HG02763 (cell line): Measurements from ENCODE around the gene ASF1B.

ENCODE experiments used
- ATAC-seq: cut with Tn5 transposase; IDR thresholded peaks from one replicate; pipeline ENCODE4 v1.9.1; 2021; ENCODE audit warnings: mild to moderate bottlenecking, moderate library complexity; ENCODE audit not compliant: unreplicated experiment

Gene ASF1B

GRCh38 chr19:14139944-14140343 is 3.6 kb upstream of the ASF1B start:
- no peak for ATAC-seq

- ATAC-seq: no peak
These were observed 2.3 kb upstream of the ASF1B start for GRCh38 chr19:14138576-14139265.

- ATAC-seq: no peak
These were observed 342 bp downstream of the ASF1B start for GRCh38 chr19:14135985-14136508.

- no peak for ATAC-seq
These were observed 1.0 kb downstream of the ASF1B start for GRCh38 chr19:14135355-14135754.

GRCh38 chr19:14127929-14128509 is 8.4 kb downstream of the ASF1B start:
- no peak for ATAC-seq

- no peak for ATAC-seq
These were observed 9.2 kb downstream of the ASF1B start for GRCh38 chr19:14127176-14127575.

GRCh38 chr19:14122924-14123323 is 13.5 kb downstream of the ASF1B start:
- ATAC-seq: no peak

GRCh38 chr19:14120497-14120780 is 15.9 kb downstream of the ASF1B start:
- ATAC-seq: no peak

GRCh38 chr19:14119644-14120496 is 16.5 kb downstream of the ASF1B start:
- no peak for ATAC-seq

GRCh38 chr19:14119146-14119545 is 17.2 kb downstream of the ASF1B start:
- no peak for ATAC-seq

GRCh38 chr19:14118165-14119051 is 18.0 kb downstream of the ASF1B start:
- no peak for ATAC-seq

- ATAC-seq: peak; percentile 89
These were observed 18.7 kb downstream of the ASF1B start, which contains the start of gene PRKACA for GRCh38 chr19:14117668-14118164. Gene PRKACA (minus strand): TSS chr19:14117762. CDS start chr19:14117547, 215 bp downstream.

- peak; percentile 7 for ATAC-seq
These were observed 19.3 kb downstream of the ASF1B start for GRCh38 chr19:14116918-14117578.

GRCh38 chr19:14116525-14116917 is 19.9 kb downstream of the ASF1B start:
- no peak for ATAC-seq

GRCh38 chr19:14115756-14116155 is 20.6 kb downstream of the ASF1B start:
- ATAC-seq: no peak

- no peak for ATAC-seq
These were observed 21.5 kb downstream of the ASF1B start for GRCh38 chr19:14114854-14115253.

GRCh38 chr19:14114439-14114838 is 21.9 kb downstream of the ASF1B start:
- no peak for ATAC-seq

- no peak for ATAC-seq
These were observed 22.5 kb downstream of the ASF1B start for GRCh38 chr19:14113762-14114414.

- ATAC-seq: no peak
These were observed 23.5 kb downstream of the ASF1B start for GRCh38 chr19:14112809-14113385.
